T-cell (primary cell): Measurements from ENCODE around the gene DNAJC2. TPM values are rescaled to one million over a fixed set of nuclear protein-coding genes. Genes with fewer than 3 reads are reported as not detected.
"Not testable (repeated sequence)": the region's sequence is repeated elsewhere in the genome, so short reads cannot be mapped to it uniquely, and the experiment has no call there.

Source experiments
- ATAC-seq, 4 experiments: fragments of 200-7000 bp in 3 of 4; fragments of 150-1000 bp in 1 of 4; cut with Tn5 transposase; replicated peaks in 1 of 4; 1 replicate in 3 of 4; 2 replicates in 1 of 4; pipeline ENCODE4 v1.10.0; 2021; ENCODE audit warnings: moderate library complexity in 3 of 4, mild to moderate bottlenecking in 2 of 4, moderate number of reproducible peaks in 1 of 4
- CTCF ChIA-PET, 2 donors: fragments of 300-600 bp; sonication (Branson Sonifier 250); formaldehyde crosslinking; loops; one replicate each; lab custom pipeline; 2022; ENCODE audit warnings: antibody characterized with exemption in 2 of 2; lab: Charles Lee
- POLR2A ChIA-PET, 2 donors: fragments of 300-600 bp; sonication (Branson Sonifier 250); formaldehyde crosslinking; loops; one replicate each; lab custom pipeline; 2022; ENCODE audit warnings: antibody characterized with exemption in 2 of 2; lab: Charles Lee
- DNase-seq, 35 experiments: peaks; one replicate each; pipeline versions ENCODE4 v3.0.0 to v3.0.0-alpha.2; 2013 to 2023
- H3K27ac ChIP-seq: one replicate; pipeline ENCODE4 v1.5.1; 2013; ENCODE audit warnings: low read length
- H3K27me3 ChIP-seq, 2 experiments: replicated peaks in 1 of 2; 1 replicate in 1 of 2; 2 replicates in 1 of 2; pipeline versions ENCODE4 v1.6.1 to v1.7.0; 2013; ENCODE audit warnings: low read length in 1 of 2, mixed read lengths in 1 of 2; ENCODE audit not compliant: control insufficient read depth in 2 of 2, insufficient read depth in 2 of 2; ENCODE audit errors: extremely low read depth in 1 of 2
- H3K36me3 ChIP-seq, 2 donors: 1 replicate in 1 of 2; 2 replicates in 1 of 2; pipeline versions ENCODE4 v1.6.1 to v1.7.0; 2013; ENCODE audit warnings: low read length in 1 of 2; ENCODE audit not compliant: control insufficient read depth in 2 of 2, insufficient read depth in 1 of 2; ENCODE audit errors: extremely low read depth in 1 of 2
- H3K4me1 ChIP-seq, 2 experiments: 1 replicate in 1 of 2; 2 replicates in 1 of 2; pipeline versions ENCODE4 v1.6.1 to v1.7.0; 2013; ENCODE audit warnings: low read length in 2 of 2, mixed read lengths in 1 of 2; ENCODE audit not compliant: insufficient read depth in 2 of 2, control insufficient read depth in 1 of 2; ENCODE audit errors: extremely low read depth in 1 of 2
- H3K4me3 ChIP-seq, 2 donors: 1 replicate in 1 of 2; 2 replicates in 1 of 2; pipeline versions ENCODE4 v1.5.1 to v1.7.0; 2013; ENCODE audit warnings: mild to moderate bottlenecking in 2 of 2, low read length in 1 of 2, moderate library complexity in 1 of 2; ENCODE audit not compliant: control insufficient read depth in 1 of 2; ENCODE audit errors: extremely low read depth in 1 of 2
- H3K9me3 ChIP-seq: 2 replicates; pipeline ENCODE4 v1.7.0; 2013
- H3K27ac Mint-ChIP-seq, 2 donors: one replicate each; pipeline ENCODE4 v1.8.0; 2020 to 2021; ENCODE audit warnings: mild to moderate bottlenecking in 2 of 2, mixed read lengths in 2 of 2
- H3K27me3 Mint-ChIP-seq, 2 donors: one replicate each; pipeline ENCODE4 v1.8.0; 2021 to 2022; ENCODE audit warnings: mixed read lengths in 2 of 2
- H3K36me3 Mint-ChIP-seq: one replicate; pipeline ENCODE4 v1.8.0; 2021; ENCODE audit warnings: mixed read lengths
- H3K4me1 Mint-ChIP-seq, 3 donors: one replicate each; pipeline ENCODE4 v1.8.0; 2020 to 2022; ENCODE audit warnings: mixed read lengths in 3 of 3, mild to moderate bottlenecking in 1 of 3
- H3K4me3 Mint-ChIP-seq, 3 donors: one replicate each; pipeline ENCODE4 v1.8.0; 2020 to 2022; ENCODE audit warnings: mild to moderate bottlenecking in 3 of 3, mixed read lengths in 3 of 3, moderate library complexity in 3 of 3
- H3K9me3 Mint-ChIP-seq, 3 donors: one replicate each; pipeline ENCODE4 v1.8.0; 2020 to 2022; ENCODE audit warnings: mixed read lengths in 3 of 3
- WGBS: methylation state at CpG from one replicate; pipeline ENCODE4 v1.1.5; 2013; ENCODE audit warnings: missing lambda C conversion rate; ENCODE audit not compliant: insufficient coverage; 5-methylcytosine and 5-hydroxymethylcytosine counted together
- total RNA-seq, 35 experiments: library from RNA in 6 of 35; stranded (reverse) in 6 of 35; fragments of 120-200 nt in 1 of 35; gene quantifications; one replicate each; pipeline versions ENCODE4 v1.2.1 to v1.2.4 and lab custom pipeline; 2013 to 2026

The DNAJC2 gene
- total RNA-seq, 5 donors from 2014 or later (not counting 1 experiment from before 2014, with no cell fraction given) = 34.5 to 57.6 (median 40.0) TPM

DNA sequence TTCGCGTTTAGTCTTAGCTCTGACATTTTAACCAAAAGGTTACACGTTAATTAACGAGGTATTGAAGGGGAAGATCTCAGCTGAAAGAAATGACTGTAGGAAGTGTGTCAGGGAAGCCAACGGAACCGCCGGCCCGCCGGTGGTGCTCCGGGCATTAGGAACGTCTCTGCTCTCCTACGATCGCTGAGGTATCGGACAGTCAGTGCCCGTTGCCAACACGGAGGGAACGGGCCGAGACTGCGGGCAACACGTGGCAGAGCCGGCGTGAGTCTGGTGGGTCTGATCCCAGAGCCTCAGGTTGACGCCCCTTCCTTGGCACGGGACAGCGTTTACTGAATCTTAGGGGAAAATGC, 63.8 kb downstream of the DNAJC2 start:
- ATAC-seq (peak in 1 of 4 experiments; percentile 6), DNase-seq (peak in 4 of 35 experiments; percentile 2 to 17 (median 12))
- H3K27me3 ChIP-seq, H3K27me3 Mint-ChIP-seq, H3K36me3 Mint-ChIP-seq, H3K9me3 ChIP-seq, H3K36me3 ChIP-seq, H3K9me3 Mint-ChIP-seq: not testable (repeated sequence)
- ChIA-PET CTCF (interaction anchor here in 1 of 2 donors (0.9 kb wide), 1 partner anchor 21 kb away, joined by 3 read pairs; no protein-coding TSS in a partner anchor), POLR2A (interaction anchor here (0.6 kb wide), 2 partner anchors 46 to 523 kb away, joined by 3 read pairs; no protein-coding TSS in a partner anchor)
- H3K27ac Mint-ChIP-seq = peak overlapping the region; percentile 96 to 99
- H3K4me1 ChIP-seq = peaks cover 2 to 12% of the 10 kb centered on the region in 2 experiments
- peaks cover 22 to 26% (median 22%) of the 10 kb centered on the region in 3 donors for H3K4me1 Mint-ChIP-seq
- H3K4me3 Mint-ChIP-seq = peak overlapping the region; percentile 87 to 98 (median 92)
- H3K4me3 ChIP-seq = peak overlapping the region; percentile 68 to 70
- peak overlapping the region; percentile 73 for H3K27ac ChIP-seq
- under 1% methylated on average over 20 of the region's 25 CpGs for WGBS

DNA sequence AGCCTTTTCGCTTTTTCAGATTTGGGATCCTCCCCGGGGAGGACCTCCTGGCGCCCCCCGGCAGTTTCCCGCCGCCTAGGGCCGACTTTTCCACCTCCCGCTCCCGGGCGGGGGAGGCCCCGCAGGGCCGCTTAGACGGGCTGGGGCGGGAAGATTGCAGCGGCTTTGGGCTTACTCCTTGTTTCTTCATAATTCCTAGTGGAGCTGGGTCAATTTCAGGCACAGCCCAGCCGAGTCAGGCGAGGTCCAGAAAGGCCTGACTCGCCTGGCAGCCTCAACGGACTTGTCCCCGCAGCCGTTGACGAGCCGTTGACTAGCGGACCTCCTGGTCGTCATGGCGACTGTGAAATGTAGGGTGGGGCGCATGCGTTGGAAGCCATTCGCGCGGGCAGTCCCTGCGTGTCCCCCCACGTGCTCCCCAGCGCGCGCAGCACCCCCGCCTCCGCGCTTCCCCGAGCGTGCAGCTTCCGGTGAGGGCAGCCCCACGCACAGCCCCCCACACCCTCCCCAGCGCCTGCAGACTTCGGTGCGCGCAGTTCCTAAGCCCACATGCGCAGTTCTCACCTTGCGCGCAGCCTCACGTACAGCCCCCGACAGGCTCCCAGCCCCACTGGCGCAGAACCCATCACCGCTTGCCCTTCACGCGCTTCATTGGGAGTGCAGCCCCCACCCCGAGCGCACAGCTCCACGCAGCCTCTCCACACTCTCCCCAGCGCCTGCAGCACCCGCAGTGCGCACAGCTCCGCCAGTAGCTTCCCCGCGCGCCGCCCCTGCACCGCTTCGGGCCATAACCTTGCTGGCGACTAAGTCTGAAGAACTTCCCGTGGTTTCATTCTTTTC, 64.4 kb downstream of the DNAJC2 start:
- 0% methylated on average over 69 of the region's 71 CpGs for WGBS
- H3K27me3 ChIP-seq, H3K9me3 Mint-ChIP-seq, H3K27me3 Mint-ChIP-seq, H3K9me3 ChIP-seq, H3K36me3 Mint-ChIP-seq, H3K36me3 ChIP-seq: not testable (repeated sequence)
- H3K4me3 Mint-ChIP-seq = peak overlapping the region; percentile 87 to 98 (median 92)
- ATAC-seq (peak; percentile 94 to 96 (median 96)), DNase-seq (peak; percentile 76 to 96 (median 93))
- peak overlapping the region; percentile 96 to 99 for H3K27ac Mint-ChIP-seq
- peaks cover 22 to 26% (median 22%) of the 10 kb centered on the region in 3 donors for H3K4me1 Mint-ChIP-seq
- Histone ChIP-seq H3K4me1 (peaks cover 2 to 12% of the 10 kb centered on the region in 2 experiments), H3K27ac (peak overlapping the region; percentile 91), H3K4me3 (peak overlapping the region; percentile 68 to 70)
- POLR2A ChIA-PET = interaction anchor here (0.6 kb wide), 2 partner anchors 47 to 522 kb away, joined by 3 read pairs; no protein-coding TSS in a partner anchor
- CTCF ChIA-PET = interaction anchor here in 1 of 2 donors (0.9 kb wide), 1 partner anchor 21 kb away, joined by 3 read pairs; no protein-coding TSS in a partner anchor

DNA sequence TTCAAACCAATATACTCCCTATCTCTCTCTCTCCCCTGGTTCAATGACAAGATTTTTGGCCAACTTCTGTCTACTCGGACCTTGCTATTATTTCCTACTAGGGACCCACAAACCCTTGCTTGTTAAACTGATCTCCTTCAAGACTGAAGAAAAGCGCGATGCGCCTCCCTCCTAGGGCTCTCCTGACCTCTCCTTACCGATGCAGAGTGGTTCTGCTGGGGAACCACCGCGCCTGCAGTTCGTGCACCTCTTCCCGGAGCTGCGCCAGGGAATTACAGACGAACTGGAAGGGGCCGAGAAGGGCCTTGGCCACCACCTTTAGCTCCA, 65.0 kb downstream of the DNAJC2 start:
- H3K27ac Mint-ChIP-seq = peak overlapping the region; percentile 53 to 96
- peak overlapping the region; percentile 91 for H3K27ac ChIP-seq
- peaks cover 2 to 12% of the 10 kb centered on the region in 2 experiments for H3K4me1 ChIP-seq
- ATAC-seq (peak in 3 of 4 experiments; percentile 3 to 11 (median 5)), DNase-seq (peak in 7 of 35 experiments; percentile 1 to 43 (median 5))
- POLR2A ChIA-PET, CTCF ChIA-PET, H3K27me3 Mint-ChIP-seq, H3K36me3 ChIP-seq, H3K27me3 ChIP-seq, H3K9me3 ChIP-seq, H3K9me3 Mint-ChIP-seq, H3K36me3 Mint-ChIP-seq: not testable (repeated sequence)
- peak overlapping the region; percentile 87 to 98 (median 92) for H3K4me3 Mint-ChIP-seq
- peaks cover 22 to 26% (median 22%) of the 10 kb centered on the region in 3 donors for H3K4me1 Mint-ChIP-seq
- peak overlapping the region; percentile 68 to 69 for H3K4me3 ChIP-seq
- WGBS = under 1% methylated on average over 12 of the region's 12 CpGs

DNA sequence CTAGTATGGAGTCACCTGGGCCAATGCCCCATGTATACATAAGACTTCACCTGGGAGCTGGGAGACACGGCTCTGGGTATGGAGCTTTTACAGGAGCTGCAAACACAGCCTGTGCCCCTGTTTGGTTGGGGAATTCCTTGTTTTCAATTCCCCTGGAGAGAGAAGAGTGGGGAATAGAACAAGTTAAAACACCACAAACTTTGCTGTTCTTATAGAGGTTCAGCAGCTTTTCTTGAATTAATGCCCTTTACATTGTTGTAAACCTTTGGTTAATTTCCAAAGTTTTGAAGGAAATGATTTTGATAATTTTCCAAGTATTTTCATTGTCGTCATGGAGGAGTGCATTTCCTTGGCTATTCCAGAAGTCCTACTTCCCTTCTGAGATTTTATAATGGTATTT, 66.4 kb downstream of the DNAJC2 start:
- ATAC-seq, H3K27ac ChIP-seq, H3K27ac Mint-ChIP-seq, H3K4me3 Mint-ChIP-seq, H3K9me3 ChIP-seq, H3K36me3 Mint-ChIP-seq, H3K27me3 Mint-ChIP-seq, CTCF ChIA-PET, H3K9me3 Mint-ChIP-seq, H3K36me3 ChIP-seq, POLR2A ChIA-PET, H3K4me3 ChIP-seq, H3K27me3 ChIP-seq, DNase-seq: not testable (repeated sequence)
- whole genome bisulfite sequencing = no CpG with 5 or more reads among the region's 2 CpGs
- peaks cover 2 to 12% of the 10 kb centered on the region in 2 experiments for H3K4me1 ChIP-seq
- H3K4me1 Mint-ChIP-seq = peaks cover 22 to 26% (median 22%) of the 10 kb centered on the region in 3 donors

DNA sequence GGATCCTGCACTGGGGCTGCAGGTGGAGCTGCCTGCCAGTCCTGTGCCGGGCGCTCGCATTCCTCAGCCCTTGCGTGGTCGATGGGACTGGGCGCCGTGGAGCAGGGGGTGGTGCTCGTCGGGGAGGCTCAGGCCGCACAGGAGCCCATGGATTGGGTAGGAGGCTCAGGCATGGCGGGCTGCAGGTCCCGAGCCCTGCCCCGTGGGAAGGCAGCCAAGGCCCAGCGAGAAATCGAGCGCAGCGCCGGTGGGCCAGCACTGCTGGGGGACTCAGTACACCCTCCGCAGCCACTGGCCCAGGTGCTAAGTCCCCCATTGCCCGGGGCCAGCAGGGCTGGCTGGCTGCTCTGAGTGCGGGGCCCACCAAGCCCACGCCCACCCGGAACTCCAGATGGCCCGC, 69.7 kb downstream of the DNAJC2 start:
- H3K4me1 Mint-ChIP-seq = peaks cover 11 to 12% (median 11%) of the 10 kb centered on the region in 3 donors
- peaks cover 12% of the 10 kb centered on the region for H3K36me3 Mint-ChIP-seq
- H3K27ac ChIP-seq, H3K27me3 ChIP-seq, H3K9me3 ChIP-seq, H3K27ac Mint-ChIP-seq, ATAC-seq, CTCF ChIA-PET, H3K9me3 Mint-ChIP-seq, H3K27me3 Mint-ChIP-seq, DNase-seq, H3K36me3 ChIP-seq, H3K4me3 Mint-ChIP-seq, H3K4me3 ChIP-seq, H3K4me1 ChIP-seq, POLR2A ChIA-PET: not testable (repeated sequence)
- WGBS = 100% methylated on average over 9 of the region's 24 CpGs

DNA sequence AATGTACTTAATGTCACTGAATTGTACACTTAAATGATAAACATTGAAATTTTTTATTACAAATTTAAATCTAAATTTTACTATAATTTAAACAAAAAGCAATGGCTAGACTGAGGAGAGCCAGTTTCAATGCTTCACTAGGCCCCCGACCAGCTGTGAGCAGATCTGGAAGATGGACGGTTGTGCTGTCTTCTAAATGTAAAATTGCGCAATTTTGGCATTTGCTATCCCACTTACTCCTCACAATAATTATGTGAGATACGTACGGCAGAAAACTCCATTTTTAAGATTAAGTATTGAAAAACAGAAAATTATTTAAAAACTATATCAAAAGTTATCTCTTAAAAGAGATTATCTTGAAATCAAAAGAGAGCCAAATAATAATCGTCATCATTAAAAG, 71.2 kb downstream of the DNAJC2 start:
- H3K4me3 ChIP-seq, CTCF ChIA-PET, POLR2A ChIA-PET, H3K9me3 Mint-ChIP-seq, H3K36me3 ChIP-seq, H3K9me3 ChIP-seq, H3K4me1 Mint-ChIP-seq, ATAC-seq, H3K27ac Mint-ChIP-seq, H3K27me3 ChIP-seq, H3K27me3 Mint-ChIP-seq, H3K4me1 ChIP-seq, H3K4me3 Mint-ChIP-seq, DNase-seq, H3K27ac ChIP-seq: not testable (repeated sequence)
- peaks cover 12% of the 10 kb centered on the region for H3K36me3 Mint-ChIP-seq
- WGBS = no CpG with 5 or more reads among the region's 6 CpGs
